ENCODE measurements around the gene AIF1L. TPM values are rescaled to one million over a fixed set of nuclear protein-coding genes. Genes with fewer than 3 reads are reported as not detected.
"Not testable (repeated sequence)": the region's sequence is repeated elsewhere in the genome, so short reads cannot be mapped to it uniquely, and the experiment has no call there.

The AIF1L gene
- total RNA-seq, 4 donors from 2014 or later, result 19.9 to 121 (median 38.4) TPM

GRCh38 chr9:131107760-131108159 is 11.4 kb downstream of the AIF1L start:
- no peak for TF ChIP-seq CTCF (IDR thresholded peaks at IDR 0.05)
- ATAC-seq (ENCODE audit: low FRiP score) (no peak), DNase-seq (ENCODE audit: low spot score) (no peak)

- no peak for ATAC-seq (ENCODE audit: low FRiP score)
- TF ChIP-seq CTCF (IDR thresholded peaks at IDR 0.05), result no peak
- no peak for DNase-seq (ENCODE audit: low spot score)
These were observed 15.0 kb downstream of the AIF1L start for GRCh38 chr9:131111186-131111853.

- TF ChIP-seq CTCF (IDR thresholded peaks at IDR 0.05), result no peak
- ATAC-seq (ENCODE audit: low FRiP score) (no peak), DNase-seq (ENCODE audit: low spot score) (no peak)
These were observed 15.6 kb downstream of the AIF1L start for GRCh38 chr9:131111854-131112311.

GRCh38 chr9:131112374-131113154 is 16.2 kb downstream of the AIF1L start:
- ATAC-seq (ENCODE audit: low FRiP score), result no peak
- no peak for TF ChIP-seq CTCF (IDR thresholded peaks at IDR 0.05)
- no peak for DNase-seq (ENCODE audit: low spot score)

- ATAC-seq (ENCODE audit: low FRiP score) (no peak), DNase-seq (ENCODE audit: low spot score) (no peak)
- TF ChIP-seq CTCF (IDR thresholded peaks at IDR 0.05), result no peak
These were observed 17.3 kb downstream of the AIF1L start for GRCh38 chr9:131113655-131114054.

GRCh38 chr9:131114084-131114535 is 17.8 kb downstream of the AIF1L start:
- TF ChIP-seq CTCF (IDR thresholded peaks at IDR 0.05), result no peak
- DNase-seq (ENCODE audit: low spot score) (no peak), ATAC-seq (ENCODE audit: low FRiP score) (no peak)

- DNase-seq (ENCODE audit: low spot score); ATAC-seq (ENCODE audit: low FRiP score): not testable (repeated sequence)
These were observed 19.0 kb downstream of the AIF1L start for GRCh38 chr9:131115360-131115742.
